Caco-2 (cell line): Measurements from ENCODE around the gene TMEM63B. TPM values are rescaled to one million over a fixed set of nuclear protein-coding genes. Genes with fewer than 3 reads are reported as not detected.

Experiments used
- BruUV-seq: library from RNA; stranded (reverse); fragments of 400-500 nt; replicated peaks from 2 replicates; lab custom pipeline; 2021; lab: Mats Ljungman, UMichigan
- CTCF ChIA-PET: fragments of 300-600 bp; sonication (Branson Sonifier 250); formaldehyde crosslinking; loops from one replicate; lab custom pipeline; 2022; ENCODE audit warnings: antibody characterized with exemption; lab: Charles Lee
- POLR2A ChIA-PET: fragments of 300-600 bp; sonication (Branson Sonifier 250); formaldehyde crosslinking; loops from one replicate; lab custom pipeline; 2022; ENCODE audit warnings: antibody characterized with exemption; lab: Charles Lee
- DNase-seq, 2 experiments: peaks; one replicate each; pipeline versions ENCODE4 v3.0.0 to v3.0.0-alpha.2; 2020 to 2022
- H3K27me3 ChIP-seq: replicated peaks from 2 replicates; pipeline ENCODE4 v1.6.0; 2011; ENCODE audit warnings: low read length; ENCODE audit not compliant: control insufficient read depth, insufficient read depth
- H3K36me3 ChIP-seq: 2 replicates; pipeline ENCODE4 v1.5.1; 2011; ENCODE audit warnings: low read length; ENCODE audit not compliant: control insufficient read depth, insufficient read depth
- H3K4me1 ChIP-seq: fragments of 250-450 bp; sonication (Bioruptor Pico); 2 replicates; pipeline ENCODE4 v1.5.1; 2020; ENCODE audit warnings: mild to moderate bottlenecking
- H3K4me3 ChIP-seq: 2 replicates; pipeline ENCODE4 v1.5.1; 2011; ENCODE audit warnings: low read depth, mild to moderate bottlenecking, control low read depth, low read length
- H3K9me3 ChIP-seq: fragments of 250-450 bp; sonication (Bioruptor Pico); 2 replicates; pipeline ENCODE4 v1.5.1; 2020; ENCODE audit warnings: mild to moderate bottlenecking, moderate library complexity
- H3K27ac Mint-ChIP-seq: one replicate; pipeline ENCODE4 v1.8.0; 2022; ENCODE audit warnings: mixed read lengths; ENCODE audit not compliant: unreplicated experiment
- H3K27me3 Mint-ChIP-seq: one replicate; pipeline ENCODE4 v1.8.0; 2022; ENCODE audit warnings: mixed read lengths; ENCODE audit not compliant: insufficient read depth, unreplicated experiment
- H3K36me3 Mint-ChIP-seq: one replicate; pipeline ENCODE4 v1.8.0; 2022; ENCODE audit warnings: mild to moderate bottlenecking, mixed read lengths; ENCODE audit not compliant: insufficient read depth, unreplicated experiment
- H3K4me1 Mint-ChIP-seq: one replicate; pipeline ENCODE4 v1.8.0; 2022; ENCODE audit warnings: low read depth, mixed read lengths; ENCODE audit not compliant: unreplicated experiment
- H3K4me3 Mint-ChIP-seq: one replicate; pipeline ENCODE4 v1.8.0; 2022; ENCODE audit warnings: mild to moderate bottlenecking, moderate library complexity, mixed read lengths; ENCODE audit not compliant: unreplicated experiment
- H3K9me3 Mint-ChIP-seq: one replicate; pipeline ENCODE4 v1.8.0; 2022; ENCODE audit warnings: mixed read lengths; ENCODE audit not compliant: unreplicated experiment
- CTCF ChIP-seq, 2 experiments: fragments of 200-600 bp in 1 of 2; IDR thresholded peaks; 1 replicate in 1 of 2; 2 replicates in 1 of 2; pipeline versions ENCODE4 v1.5.1 to v1.8.0; 2011 to 2022; ENCODE audit warnings: antibody characterized with exemption in 1 of 2, control low read depth in 1 of 2, inconsistent platforms in 1 of 2, low read depth in 1 of 2, low read length in 1 of 2, mild to moderate bottlenecking in 1 of 2, moderate library complexity in 1 of 2; ENCODE audit not compliant: insufficient read depth in 1 of 2, severe bottlenecking in 1 of 2, unreplicated experiment in 1 of 2
- intact Hi-C: fragments of 100-400 bp; cut with micrococcal nuclease; formaldehyde crosslinking; loops from one replicate; pipeline ENCODE4 v1.10.0; 2022; ENCODE audit not compliant: unreplicated experiment
- total RNA-seq: library from RNA; stranded (reverse); gene quantifications from 2 replicates; pipeline ENCODE4 v1.2.3, GENCODE V29; 2022

The TMEM63B gene
- total RNA-seq, 1 experiment from 2014 or later = 28.2 TPM

- ChIA-PET CTCF (interaction anchor here (0.6 to 1.3 kb wide), 2 partner anchors 10 to 135 kb away, joined by 5 read pairs; no protein-coding TSS in a partner anchor), POLR2A (no interaction called here)
- Histone ChIP-seq H3K4me1 (0 out of 2 replicates have a peak, but pooled peaks cover 4% of the 10 kb centered on the region), H3K9me3 (no peaks in the 10 kb centered on the region), H3K36me3 (peaks cover 1% of the 10 kb centered on the region), H3K27me3 (no peaks in the 10 kb centered on the region), H3K4me3 (no peak overlapping the region)
- Mint-ChIP-seq H3K27me3 (no peaks in the 10 kb centered on the region), H3K4me1 (peaks cover 21% of the 10 kb centered on the region), H3K27ac (peak overlapping the region; percentile 55), H3K9me3 (no peaks in the 10 kb centered on the region), H3K4me3 (no peak overlapping the region), H3K36me3 (peaks cover 53% of the 10 kb centered on the region)
- no peak for DNase-seq
- intact Hi-C loops = no loop called here
- TF ChIP-seq CTCF (IDR thresholded peaks at IDR 0.05; ENCODE audit: insufficient read depth in 1 of 2, low read depth in 1 of 2, low read length in 1 of 2, severe bottlenecking in 1 of 2, unreplicated experiment in 1 of 2) = no peak
- BruUV-seq = no TSS peak
These were observed 25.5 kb upstream of the TMEM63B start for GRCh38 chr6:44101832-44102231.

- H3K4me1 Mint-ChIP-seq = peaks cover 17% of the 10 kb centered on the region
- H3K4me1 ChIP-seq = 0 out of 2 replicates have a peak, but pooled peaks cover 4% of the 10 kb centered on the region
- H3K36me3 Mint-ChIP-seq = peaks cover 50% of the 10 kb centered on the region
These were observed 24.8 kb upstream of the TMEM63B start for GRCh38 chr6:44102527-44102926.

GRCh38 chr6:44104481-44105021, 22.8 kb upstream of the TMEM63B start:
- no peak for DNase-seq
- 0 out of 2 replicates have a peak, but pooled peaks cover 4% of the 10 kb centered on the region for H3K4me1 ChIP-seq
- CTCF ChIA-PET = no interaction called here
- no TSS peak for BruUV-seq
- Mint-ChIP-seq H3K27me3 (no peaks in the 10 kb centered on the region), H3K36me3 (peaks cover 61% of the 10 kb centered on the region), H3K27ac (no peak overlapping the region), H3K4me3 (no peak overlapping the region), H3K9me3 (no peaks in the 10 kb centered on the region), H3K4me1 (peaks cover 12% of the 10 kb centered on the region)
- no peaks in the 10 kb centered on the region for H3K27me3 ChIP-seq
- POLR2A ChIA-PET = no interaction called here
- no peaks in the 10 kb centered on the region for H3K9me3 ChIP-seq
- intact Hi-C loops = no loop called here
- no peak for TF ChIP-seq CTCF (IDR thresholded peaks at IDR 0.05; ENCODE audit: insufficient read depth in 1 of 2, low read depth in 1 of 2, low read length in 1 of 2, severe bottlenecking in 1 of 2, unreplicated experiment in 1 of 2)
- peaks cover 4% of the 10 kb centered on the region for H3K36me3 ChIP-seq
- no peak overlapping the region for H3K4me3 ChIP-seq

More at GRCh38 chr6:44102527-44102926, 24.8 kb upstream of the TMEM63B start:
- no peak for TF ChIP-seq CTCF (IDR thresholded peaks at IDR 0.05; ENCODE audit: insufficient read depth in 1 of 2, low read depth in 1 of 2, low read length in 1 of 2, severe bottlenecking in 1 of 2, unreplicated experiment in 1 of 2)
- no peak overlapping the region for H3K4me3 Mint-ChIP-seq
- intact Hi-C loops = no loop called here
- peak overlapping the region; percentile 55 for H3K27ac Mint-ChIP-seq
- no peak for DNase-seq
- H3K36me3 ChIP-seq = peaks cover 1% of the 10 kb centered on the region
- H3K9me3 Mint-ChIP-seq = no peaks in the 10 kb centered on the region
- no peaks in the 10 kb centered on the region for H3K27me3 Mint-ChIP-seq
- H3K27me3 ChIP-seq = no peaks in the 10 kb centered on the region
- H3K4me3 ChIP-seq = no peak overlapping the region
- no peaks in the 10 kb centered on the region for H3K9me3 ChIP-seq
- ChIA-PET POLR2A (no interaction called here), CTCF (interaction anchor here (0.6 kb wide), 1 partner anchor 134 kb away, joined by 5 read pairs; no protein-coding TSS in a partner anchor)
- BruUV-seq = no TSS peak
